ENCODE results near the gene OR13J1.

GRCh38 chr9:35912791-35913400, 42.7 kb upstream of the OR13J1 start:
- TF ChIP-seq EP300 (IDR thresholded peaks at IDR 0.05) (no peak), CTCF (IDR thresholded peaks at IDR 0.05) (no peak)

Measured in ovary (tissue), 3 donors.